Naive B cell (primary cell): ENCODE measurements around the gene TSC22D1. TPM values are rescaled to one million over a fixed set of nuclear protein-coding genes. Genes with fewer than 3 reads are reported as not detected.

Experiments
- polyA plus RNA-seq, 6 donors: library from polyadenylated mRNA; unstranded; fragments of 300-500 nt; fragmentation: Illumina TruSeq; gene quantifications; one replicate each; pipeline ENCODE4 v1.2.3, GENCODE V29; 2021; ENCODE audit warnings: low read depth in 6 of 6

The TSC22D1 gene
- polyA plus RNA-seq, 6 donors from 2014 or later: 3.5 to 10.1 (median 7.0) TPM

Other genes with a start within 250 kb of the TSC22D1 start
- under 1 TPM in 1 of 6 donors, not detected in 5; 0.52 TPM for gene SERP2, start 202.5 kb downstream of the TSC22D1 start, polyA plus RNA-seq